ENCODE data around the gene DNAJC17.

DNA sequence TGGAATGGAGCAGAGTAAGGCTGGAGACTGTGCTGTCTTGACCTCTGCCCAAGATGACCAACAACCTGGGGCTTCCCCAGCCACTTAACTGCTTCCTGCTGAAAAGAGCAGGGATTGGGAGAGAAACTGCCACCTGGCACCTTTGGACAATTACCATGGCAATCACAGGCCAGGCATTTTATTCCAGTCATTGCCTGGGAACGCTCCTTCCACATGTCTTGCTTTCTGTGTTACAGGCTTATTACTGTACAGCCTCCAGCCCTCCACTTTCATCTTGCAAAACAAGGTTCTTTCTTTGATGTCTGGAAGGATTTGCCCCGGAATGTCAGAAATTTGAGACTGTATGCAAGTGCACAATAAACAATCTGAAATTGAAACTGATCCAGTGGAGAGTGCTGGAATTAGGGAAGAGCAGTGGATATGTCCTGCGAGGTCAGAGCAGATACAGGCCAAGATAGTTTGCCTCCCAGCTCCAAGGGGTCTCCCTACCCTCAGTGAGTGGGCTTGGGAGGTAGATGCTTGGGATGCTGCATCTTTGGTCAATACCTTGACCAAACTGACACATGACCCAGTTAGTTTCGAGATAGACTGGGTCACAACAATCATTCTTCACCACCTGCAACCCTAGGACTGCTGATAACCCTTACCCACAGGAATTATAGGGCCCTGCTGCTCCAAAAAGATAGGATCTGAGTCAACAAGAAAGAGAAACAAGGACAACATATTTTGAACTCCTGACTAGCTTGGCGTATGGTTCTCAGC lies 18.6 kb upstream of the DNAJC17 start:
- TF ChIP-seq, protein P1, sequence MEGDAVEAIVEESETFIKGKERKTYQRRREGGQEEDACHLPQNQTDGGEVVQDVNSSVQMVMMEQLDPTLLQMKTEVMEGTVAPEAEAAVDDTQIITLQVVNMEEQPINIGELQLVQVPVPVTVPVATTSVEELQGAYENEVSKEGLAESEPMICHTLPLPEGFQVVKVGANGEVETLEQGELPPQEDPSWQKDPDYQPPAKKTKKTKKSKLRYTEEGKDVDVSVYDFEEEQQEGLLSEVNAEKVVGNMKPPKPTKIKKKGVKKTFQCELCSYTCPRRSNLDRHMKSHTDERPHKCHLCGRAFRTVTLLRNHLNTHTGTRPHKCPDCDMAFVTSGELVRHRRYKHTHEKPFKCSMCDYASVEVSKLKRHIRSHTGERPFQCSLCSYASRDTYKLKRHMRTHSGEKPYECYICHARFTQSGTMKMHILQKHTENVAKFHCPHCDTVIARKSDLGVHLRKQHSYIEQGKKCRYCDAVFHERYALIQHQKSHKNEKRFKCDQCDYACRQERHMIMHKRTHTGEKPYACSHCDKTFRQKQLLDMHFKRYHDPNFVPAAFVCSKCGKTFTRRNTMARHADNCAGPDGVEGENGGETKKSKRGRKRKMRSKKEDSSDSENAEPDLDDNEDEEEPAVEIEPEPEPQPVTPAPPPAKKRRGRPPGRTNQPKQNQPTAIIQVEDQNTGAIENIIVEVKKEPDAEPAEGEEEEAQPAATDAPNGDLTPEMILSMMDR (IDR thresholded peaks at IDR 0.05), result no peak
- TF ChIP-seq EZH2 (IDR thresholded peaks at IDR 0.05) (no peak), EZH2phosphoT487 (IDR thresholded peaks at IDR 0.05) (no peak)

All from neural progenitor cell (in vitro differentiated cells).